Forelimb muscle (tissue), 1 donor: ENCODE data around the gene ADAR. TPM values are rescaled to one million over a fixed set of nuclear protein-coding genes. Genes with fewer than 3 reads are reported as not detected.

Source experiments
- DNase-seq: peaks from one replicate; pipeline ENCODE4 v3.0.0-alpha.2; 2013; ENCODE audit warnings: low read depth
- polyA plus RNA-seq: library from polyadenylated mRNA; unstranded; fragments of 120-200 nt; gene quantifications from one replicate; pipeline ENCODE4 v1.2.1, GENCODE V29; 2013; ENCODE audit not compliant: insufficient read length

ADAR gene
- polyA plus RNA-seq, 1 donor: 40.0 TPM

DNA sequence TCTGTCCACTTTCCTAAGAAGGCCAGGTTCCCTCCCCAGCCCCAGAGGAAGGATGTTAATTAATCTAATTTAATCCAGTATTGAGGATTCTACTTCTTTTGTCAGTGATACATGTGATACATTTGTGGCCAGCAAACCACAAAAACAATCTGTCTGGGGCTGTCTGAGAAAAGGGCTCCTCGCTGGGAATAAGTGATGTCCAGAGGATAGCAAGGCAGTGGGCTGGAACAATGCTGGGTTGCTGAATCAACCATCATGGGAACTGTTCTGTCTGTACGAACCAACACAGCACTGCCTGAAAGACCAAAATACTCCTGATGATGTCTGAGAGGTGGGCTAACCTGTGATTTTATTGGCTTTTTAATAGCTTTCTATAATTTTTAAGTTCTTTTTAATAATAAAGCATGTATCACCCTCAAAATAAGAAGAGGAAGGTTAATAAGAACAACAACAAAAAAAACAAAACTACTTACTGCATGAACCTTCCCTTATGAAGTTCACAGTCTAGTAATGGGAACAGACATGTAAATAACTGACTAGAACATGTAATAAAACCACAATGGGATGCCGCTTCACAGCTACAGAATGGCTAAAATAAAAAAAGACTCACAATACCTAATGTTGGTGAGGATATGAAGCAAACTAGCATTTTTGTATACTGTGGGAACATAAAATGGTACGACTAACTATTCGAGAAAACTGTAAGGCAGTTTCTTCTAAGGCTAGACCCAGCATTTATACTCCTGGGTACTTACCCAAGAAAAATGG lies 11.4 kb upstream of the ADAR start:
- DNase-seq: no peak

DNA sequence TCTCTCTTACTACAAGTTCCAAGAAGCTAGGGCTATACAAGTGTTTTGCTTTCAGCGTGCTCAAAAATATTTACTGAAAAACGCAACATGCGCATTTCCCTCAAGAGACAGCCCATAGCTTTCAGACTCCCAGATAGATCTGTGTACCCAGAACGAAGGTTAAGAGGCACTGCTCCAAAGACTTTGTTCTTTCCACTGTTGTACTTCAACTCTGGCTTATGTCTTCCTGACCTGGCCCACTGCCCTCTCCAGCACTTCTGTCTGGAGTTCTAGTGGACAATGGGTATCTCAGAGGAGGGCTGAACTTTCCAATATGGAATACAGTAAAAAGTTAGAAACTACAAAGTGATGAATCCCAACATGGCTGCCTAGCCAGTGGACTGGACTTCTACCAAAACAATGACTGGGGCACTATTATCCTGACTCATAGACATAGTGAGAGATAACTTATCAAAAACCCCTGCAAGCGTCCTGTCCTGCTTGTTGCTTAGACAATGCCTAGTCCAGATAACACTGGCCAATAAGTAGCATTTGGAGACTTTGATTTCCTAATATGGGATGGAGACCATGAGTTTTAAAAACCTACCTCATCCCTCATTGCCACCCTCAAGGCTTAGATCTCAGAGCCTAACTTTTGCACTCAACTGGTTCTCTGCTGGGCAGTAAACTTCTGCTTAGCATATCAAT lies 8.8 kb upstream of the ADAR start:
- DNase-seq: no peak

DNA sequence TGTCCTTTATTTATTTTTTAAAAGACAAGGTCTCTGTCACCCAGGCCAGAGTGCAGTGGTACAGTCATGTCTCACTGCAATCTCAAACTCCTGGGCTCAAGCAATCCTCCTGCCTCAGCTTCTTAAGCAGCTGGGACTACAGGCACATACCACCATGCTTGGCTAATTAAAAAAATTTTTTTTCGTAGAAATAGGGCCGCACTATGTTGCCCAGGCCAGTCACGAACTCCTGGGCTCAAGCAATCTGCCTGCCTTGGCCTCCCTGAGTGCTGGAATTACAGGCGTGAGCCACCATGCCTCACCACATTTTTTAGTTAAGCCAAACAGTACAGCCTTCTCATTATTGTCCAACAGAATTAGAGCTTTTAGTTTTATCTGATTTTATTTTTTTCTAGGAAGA lies 7.4 kb upstream of the ADAR start:
- DNase-seq: no peak

DNA sequence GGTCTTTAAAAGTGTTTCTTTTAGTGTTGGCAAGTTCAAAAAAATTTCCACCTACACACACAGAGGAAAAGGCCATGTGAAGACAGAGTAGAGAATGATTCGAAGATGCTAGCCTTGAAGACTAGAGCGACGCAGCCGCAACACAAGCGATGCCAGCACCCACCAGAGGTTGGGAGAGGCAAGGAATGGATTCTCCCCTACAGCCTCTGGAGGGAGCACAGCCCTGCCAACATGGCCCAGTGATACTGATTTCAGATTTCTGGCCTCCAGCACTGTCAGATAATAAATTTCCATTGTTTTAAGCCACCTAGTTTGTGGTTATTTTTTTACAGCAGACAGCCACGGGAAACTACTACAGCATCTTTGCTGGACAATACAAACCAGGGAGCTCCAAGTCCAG lies 6.9 kb upstream of the ADAR start:
- DNase-seq: no peak

DNA sequence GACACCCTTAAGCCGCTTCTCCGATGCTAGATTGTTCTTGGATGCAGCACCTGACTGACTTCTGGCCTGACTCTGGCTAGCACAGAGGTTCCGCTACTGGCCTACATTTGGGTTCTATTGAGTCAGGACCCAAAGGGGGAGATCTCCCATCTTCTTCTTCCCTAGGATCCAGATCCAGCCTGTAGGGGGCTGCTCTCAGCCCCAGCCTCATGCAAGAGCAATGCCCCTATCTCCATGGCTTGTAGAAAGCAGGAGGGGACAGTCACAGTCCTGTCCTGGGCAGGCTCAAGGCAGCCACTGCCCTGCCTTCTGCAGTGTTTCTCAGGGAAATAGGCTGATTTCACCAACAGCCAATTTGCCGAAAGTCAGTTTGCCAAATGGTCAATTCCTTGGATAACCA lies 6.3 kb upstream of the ADAR start:
- DNase-seq: no peak

DNA sequence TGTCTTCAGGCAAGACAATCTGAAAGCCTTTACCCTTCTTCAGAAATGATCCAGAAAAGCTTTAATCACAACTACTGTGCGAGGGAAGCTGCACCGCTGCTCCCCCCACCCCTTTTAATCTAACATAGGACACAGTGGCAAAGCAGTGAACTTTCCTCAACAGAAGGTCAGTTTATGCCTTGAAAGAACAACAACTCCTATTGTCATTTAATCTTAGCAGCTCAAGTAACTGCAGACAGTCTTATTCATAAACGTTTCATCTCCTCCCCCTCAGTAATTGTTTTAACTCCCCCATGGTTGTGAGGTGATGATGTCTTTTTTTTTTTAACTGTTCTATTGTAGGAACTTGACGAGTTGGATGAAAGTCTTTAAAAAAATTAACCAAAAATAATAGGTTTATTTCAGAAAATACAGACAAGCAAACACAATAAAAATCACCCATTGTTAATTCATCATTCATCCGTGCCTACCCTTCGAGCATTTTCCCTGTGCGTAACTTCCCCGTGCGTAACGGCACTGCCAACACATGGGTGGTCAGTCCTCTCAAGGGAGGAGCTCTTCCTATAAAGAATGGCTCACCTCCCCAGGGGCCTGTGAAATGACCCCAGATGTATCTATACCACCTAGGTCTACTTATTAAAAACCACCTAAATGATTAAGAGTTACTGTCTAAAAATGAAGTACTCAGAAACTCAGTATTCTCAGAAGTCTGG lies 3.3 kb upstream of the ADAR start:
- no peak for DNase-seq

DNA sequence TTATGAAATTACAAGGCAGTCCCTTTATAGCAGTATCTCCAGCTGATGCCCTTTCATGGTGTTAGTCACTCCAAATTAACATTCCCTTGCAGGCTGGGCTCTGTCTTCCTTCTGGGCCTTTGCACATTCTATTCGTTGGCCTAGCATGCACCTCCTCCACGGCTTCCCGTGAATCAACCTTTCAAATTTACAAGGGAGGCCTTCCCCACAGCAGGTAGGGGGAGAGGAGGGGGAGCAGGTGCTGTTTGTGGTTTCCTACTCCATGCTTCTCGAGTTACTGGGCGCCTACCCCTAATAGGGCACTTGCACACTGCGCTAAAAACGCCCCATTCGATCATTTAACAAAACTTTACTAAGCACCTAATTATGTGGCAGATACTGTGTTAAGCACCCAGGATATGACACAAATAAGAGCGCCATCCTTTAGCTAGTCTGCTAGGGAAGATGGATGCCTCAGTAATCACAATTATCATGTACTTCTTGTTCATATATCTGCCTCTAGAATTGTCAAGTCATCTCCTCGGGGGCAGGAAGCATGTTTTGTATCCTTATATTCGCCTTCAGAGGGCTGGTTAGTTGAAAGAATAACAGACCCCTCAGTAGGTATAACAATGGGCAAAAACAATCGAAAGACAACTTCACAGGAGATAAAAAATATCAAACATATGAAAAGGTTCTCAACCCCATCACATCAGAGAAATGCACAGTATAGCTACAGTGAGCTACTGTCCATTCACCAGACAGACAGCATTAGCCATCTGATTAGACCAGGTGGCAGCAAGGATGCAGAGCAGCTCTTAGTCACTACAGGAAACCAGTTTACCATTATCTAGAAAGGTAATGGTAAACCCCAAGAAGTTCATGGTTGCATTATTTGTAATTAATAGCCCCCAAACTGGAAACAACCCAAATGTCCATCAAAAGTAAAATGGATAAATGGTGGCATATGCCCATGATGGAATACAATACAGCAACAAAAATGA lies 1.7 kb upstream of the ADAR start:
- DNase-seq: no peak

DNA sequence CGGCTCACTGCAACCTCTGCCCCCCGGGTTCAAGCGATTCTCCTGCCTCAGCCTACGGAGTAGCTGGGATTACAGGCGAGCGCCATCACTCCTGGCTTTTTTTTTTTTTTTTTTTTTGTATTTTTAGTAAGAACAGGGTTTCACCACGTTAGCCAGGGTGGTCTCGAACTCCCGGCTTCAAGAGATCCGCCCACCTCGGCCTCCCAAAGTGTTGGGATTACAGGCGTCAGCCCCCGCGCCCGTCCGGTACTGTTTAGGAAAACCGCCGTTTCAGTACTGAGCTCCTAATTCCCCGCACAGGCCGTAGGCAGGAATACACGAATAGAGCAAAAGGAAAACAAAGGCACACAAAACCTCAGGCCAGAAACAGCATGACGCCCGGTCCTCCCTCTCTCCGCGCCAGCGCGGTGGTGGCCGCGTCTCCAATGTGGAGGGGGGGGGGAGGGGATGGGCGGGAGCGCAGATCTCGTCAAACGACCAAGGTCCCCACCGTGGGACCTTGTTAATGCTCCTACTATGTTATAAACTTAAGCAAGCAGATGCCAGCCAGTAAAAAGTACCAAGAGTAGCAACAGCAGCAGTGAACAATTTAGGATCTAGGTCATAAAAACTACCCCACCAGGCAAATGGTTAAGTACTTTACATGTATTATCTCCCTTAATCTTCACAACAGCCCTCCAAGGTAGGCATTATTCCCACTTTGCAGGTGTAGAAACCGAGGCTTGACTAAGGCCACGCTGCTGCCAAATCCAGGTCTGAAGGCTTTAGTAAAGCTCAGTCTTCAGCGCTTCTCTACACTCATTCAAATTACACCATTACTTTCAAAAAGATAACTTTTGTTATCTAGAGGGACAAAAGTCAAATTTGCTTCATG lies 648 bp upstream of the ADAR start:
- DNase-seq: no peak

DNA sequence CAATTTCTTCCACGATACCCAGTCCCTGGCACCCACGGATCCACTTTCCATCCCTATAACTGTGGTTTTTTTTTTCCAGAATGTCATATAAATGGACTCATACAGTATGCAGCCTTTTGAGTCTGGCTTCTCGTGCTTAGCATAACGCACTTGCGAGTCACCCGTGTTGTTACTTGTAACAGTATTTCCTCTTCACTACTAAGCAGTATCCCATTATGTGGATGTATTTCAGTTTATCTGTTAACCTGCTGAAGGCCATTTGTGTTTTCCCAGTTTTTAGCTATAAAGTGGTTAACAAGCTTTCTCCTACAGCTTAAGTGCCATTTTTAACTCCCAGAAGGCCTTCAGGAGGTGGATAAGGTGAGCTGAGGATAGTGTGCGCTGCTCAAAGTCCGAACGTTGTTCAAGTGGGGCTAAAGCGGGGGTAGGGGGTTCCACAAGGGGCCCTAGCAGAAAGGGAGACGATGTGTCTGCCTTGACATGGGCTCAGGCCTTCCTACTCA lies 829 bp downstream of the ADAR start:
- DNase-seq: no peak

DNA sequence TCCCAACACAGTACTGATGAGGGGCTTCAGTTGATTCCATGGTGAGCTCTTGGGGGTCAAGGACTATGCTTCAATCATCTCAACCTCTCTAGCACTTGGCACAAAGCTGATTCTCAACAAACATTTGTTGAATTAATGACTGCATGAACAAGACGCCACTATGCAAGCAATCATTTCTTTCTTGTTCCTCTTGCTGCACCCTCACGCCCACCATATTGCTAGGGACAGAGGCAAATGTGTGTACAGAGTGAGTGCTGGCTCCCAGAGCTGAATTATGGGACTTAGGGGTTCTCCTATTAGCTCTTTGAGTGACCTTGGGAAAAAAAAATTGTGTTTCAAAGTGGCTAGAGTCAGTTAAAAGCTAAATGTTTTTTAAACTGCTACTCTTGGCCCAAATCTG lies 2.5 kb downstream of the ADAR start:
- DNase-seq: no peak

DNA sequence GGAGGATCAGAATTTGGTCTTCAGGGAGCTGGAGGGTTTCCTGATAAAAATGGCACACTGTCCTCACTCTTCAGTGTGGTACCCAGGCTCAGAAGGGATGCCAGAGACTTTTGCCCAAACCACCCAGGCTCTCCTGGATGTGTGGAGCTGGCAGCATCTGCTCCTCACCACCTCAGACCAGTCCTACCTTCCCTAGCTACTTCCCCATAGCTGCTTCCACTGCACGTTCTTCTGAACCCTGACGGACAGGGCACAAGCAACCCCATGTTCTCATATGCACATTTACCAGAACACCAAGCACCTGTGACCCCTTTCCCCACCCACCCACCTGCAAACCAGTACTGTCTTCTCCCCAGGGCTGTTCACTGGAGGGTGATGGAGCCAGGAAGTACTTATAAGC lies 4.7 kb downstream of the ADAR start:
- DNase-seq: no peak

DNA sequence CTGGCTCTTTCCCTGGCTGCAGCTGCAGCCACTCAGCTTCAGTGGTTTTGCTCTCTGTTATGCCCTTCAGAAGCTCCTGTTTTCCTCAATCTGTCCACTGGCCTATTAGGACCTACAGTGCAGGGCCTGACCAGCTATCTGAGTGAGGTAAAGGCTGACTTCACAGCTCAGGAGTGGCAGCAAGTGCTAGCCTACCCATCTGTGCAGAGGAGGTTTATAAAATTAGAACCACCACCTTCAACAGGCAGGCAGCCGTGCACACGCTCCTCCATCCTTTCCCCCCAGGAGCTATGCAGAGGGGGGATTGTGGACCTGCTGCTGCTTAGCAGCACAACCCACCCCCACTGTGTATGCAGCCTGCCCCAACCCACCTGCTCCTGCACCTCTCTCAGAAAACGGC lies 8.3 kb downstream of the ADAR start:
- no peak for DNase-seq

DNA sequence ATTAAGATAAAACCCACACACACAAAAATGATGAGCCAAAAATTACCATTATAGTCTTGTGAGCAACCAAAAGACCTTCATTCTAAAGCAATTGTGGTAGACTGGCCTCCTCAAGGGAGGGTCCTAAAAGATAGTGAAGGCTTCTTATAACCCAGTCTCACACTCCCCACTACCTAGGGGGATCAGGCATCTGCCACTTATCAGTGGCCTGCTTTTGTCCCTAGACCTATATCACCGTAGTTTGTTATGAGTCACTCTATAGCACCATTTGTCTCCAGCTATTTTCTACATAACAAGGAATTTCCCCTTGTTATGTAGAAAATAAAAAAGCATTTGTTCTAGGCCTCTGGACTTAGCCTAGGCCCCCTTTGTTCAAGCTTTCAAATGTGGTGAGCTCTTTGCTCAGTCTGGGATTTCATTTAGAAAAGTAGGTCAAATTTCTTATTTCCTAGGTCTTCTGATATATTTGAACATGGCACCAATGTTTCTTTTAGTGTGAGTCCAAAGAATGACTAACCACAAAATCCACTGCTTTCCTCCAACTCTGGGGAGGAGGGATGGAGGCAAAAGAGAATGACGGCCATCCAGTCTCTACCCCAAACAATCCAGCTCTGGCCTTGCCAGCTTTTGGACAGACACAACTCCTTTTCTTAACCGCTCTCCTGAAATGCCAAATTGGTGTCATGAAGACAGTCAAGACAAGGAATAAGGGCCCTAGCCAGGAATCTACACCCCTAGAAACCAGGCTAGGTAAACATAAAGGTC lies 8.9 kb downstream of the ADAR start:
- DNase-seq: no peak

DNA sequence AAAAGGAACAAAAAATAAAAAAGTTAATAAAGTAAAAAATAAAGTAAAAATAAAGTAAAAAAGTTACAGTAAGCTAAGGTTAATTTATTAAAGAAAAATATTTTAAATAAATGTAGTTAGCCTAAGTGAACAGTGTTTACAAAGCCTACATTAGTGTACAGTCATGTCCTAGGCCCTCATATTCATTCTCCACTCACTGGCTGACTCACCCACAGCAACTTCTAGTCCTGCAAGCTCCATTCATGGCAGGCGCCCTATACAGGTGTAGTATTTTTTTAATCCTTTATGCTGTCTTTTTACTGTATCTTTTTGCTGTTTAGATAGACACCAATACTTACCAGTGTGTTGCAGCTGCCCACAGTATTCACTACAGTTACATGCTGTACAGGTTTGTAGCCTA lies 12.4 kb downstream of the ADAR start:
- DNase-seq: no peak

DNA sequence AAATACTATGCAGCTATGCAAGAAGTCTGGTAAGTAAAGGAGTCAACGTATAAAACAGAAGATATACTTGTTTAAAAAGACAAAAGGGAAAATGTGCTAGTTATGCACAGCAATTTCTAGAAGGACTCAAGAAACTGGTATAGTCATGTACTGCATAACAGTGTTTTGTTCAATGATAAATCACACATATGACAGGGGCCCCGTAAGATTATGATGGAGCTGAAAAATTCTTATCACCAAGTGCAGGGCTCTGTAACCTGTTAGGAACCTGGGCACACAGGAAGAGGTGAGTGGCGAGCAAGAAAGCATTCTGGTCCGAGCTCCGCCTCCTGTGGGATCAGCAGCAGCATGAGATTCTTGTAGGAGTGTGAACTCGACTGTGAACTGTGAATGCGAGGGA lies 13.2 kb downstream of the ADAR start:
- DNase-seq: no peak

DNA sequence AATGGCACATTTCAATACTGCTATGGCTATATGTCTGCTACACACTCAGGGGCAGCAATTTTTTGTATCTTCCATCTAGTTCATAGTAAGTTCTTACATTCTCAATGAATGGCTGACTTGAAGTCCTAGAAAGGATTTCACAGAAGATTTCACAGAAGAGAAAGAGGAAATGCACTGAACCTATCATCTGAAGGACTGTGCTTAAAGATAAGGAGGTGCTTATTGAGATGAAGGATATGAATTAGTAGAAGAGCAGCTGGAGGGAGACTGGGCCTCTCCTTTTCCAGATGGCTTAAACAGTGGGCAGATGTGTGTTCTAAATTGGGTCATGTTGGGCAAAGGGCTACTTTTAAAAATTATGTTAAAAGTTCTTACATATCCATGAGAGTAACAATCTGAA lies 14.6 kb downstream of the ADAR start:
- no peak for DNase-seq

DNA sequence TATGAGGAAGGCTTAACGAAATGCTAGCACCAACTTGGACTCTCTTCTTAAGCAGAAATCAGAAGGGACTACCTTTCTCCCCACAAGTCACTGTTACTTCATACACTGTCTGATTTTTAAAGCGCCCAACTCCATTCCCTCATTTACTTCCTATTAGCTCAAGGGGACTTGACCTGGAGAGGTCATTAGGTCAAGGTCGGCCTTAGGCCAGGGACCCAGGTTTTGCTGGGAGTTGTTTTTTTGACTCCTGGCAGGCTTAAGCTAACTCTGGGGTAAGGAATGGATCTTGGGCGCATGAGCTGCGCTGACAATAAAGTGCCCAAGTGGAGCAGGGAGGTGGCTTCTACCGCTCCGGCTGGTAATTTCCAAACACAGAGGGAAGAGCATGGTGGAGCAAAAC lies 16.8 kb downstream of the ADAR start:
- no peak for DNase-seq

DNA sequence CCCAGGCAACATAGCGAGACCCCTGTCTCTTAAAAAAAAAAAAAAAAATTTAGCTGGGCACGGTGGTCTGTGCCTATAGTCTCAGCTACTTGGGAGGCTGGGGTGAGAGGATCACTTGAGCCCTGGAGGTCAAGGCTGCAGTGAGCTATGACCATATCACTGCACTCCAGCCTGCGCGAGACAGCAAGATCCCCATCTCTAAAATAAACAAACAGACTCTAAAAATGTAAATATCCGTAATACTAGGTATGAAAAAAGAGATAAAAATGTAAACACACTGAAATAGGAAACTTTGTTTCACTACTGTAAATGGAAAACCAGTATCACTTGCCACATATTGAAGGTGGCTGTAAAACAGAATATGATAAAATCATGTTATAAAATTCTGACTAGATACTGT lies 17.2 kb downstream of the ADAR start:
- no peak for DNase-seq

DNA sequence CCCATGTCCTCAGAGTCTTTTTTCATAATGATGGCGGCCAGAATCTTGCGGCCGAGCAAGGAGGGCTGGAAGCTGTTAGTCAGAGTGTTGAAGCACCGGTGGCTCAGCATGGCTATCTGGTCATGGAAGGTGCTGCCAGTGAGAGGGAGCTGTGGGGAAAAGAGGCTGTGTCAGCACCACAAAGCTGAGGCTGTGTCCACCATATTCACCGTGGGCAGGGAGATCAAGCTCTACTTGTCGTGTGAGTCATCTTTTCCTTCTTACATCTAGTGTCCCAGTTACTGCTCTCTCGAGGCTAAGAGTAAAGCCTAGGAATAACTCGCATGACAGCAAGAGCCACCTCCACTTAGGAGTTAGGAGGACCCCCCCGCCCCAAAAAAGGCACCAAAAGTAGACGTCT lies 18.2 kb downstream of the ADAR start:
- DNase-seq: no peak

DNA sequence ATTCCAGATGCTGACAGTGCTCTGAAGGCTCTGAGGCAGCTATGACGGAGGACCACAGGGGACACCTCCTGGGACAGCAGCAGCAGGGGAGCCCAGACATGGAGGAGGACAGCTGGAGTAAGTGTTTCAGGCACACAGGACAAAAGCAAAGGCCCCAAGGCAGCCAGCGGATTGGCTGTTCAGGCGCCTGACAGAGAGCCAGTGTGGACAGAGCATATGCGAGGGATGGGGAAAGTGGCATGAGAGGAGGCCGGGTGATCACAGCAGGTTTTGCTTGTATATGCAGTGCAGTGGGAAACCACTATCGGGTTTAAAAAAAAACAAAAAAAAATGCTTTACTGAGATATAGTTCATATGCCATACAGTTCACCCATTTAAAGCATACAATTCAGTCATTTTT lies 21.3 kb downstream of the ADAR start:
- no peak for DNase-seq
